ENCODE measurements around the gene KLHL22.

Gene KLHL22

GRCh38 chr22:20442485-20443284, 52.9 kb downstream of the KLHL22 start:
- TF ChIP-seq TAF1 (IDR thresholded peaks at IDR 0.05; ENCODE audit: low read depth), result no peak
- TF ChIP-seq EP300 (IDR thresholded peaks at IDR 0.05; ENCODE audit: borderline replicate concordance), result no peak
- no peak for TF ChIP-seq ZBTB7A (IDR thresholded peaks at IDR 0.05; ENCODE audit: low read depth)
- TF ChIP-seq EGR1 (IDR thresholded peaks at IDR 0.05), result no peak
- TF ChIP-seq TEAD4 (IDR thresholded peaks at IDR 0.05), result no peak

- TF ChIP-seq CEBPB (IDR thresholded peaks at IDR 0.05), result no peak
- TF ChIP-seq TEAD4 (IDR thresholded peaks at IDR 0.05), result no peak
- TF ChIP-seq EGR1 (IDR thresholded peaks at IDR 0.05), result no peak
- no peak for TF ChIP-seq CREB1 (IDR thresholded peaks at IDR 0.05; ENCODE audit: low read depth)
- TF ChIP-seq YY1 (IDR thresholded peaks at IDR 0.05; ENCODE audit: low read depth), result no peak
- TF ChIP-seq EP300 (IDR thresholded peaks at IDR 0.05; ENCODE audit: borderline replicate concordance), result no peak
- no peak for TF ChIP-seq FOXM1 (IDR thresholded peaks at IDR 0.05; ENCODE audit: borderline replicate concordance, low read depth)
- no peak for TF ChIP-seq USF1 (IDR thresholded peaks at IDR 0.05)
- no peak for TF ChIP-seq TAF1 (IDR thresholded peaks at IDR 0.05; ENCODE audit: low read depth)
- TF ChIP-seq RAD21 (IDR thresholded peaks at IDR 0.05; ENCODE audit: low read depth), result no peak
- no peak for TF ChIP-seq ZBTB7A (IDR thresholded peaks at IDR 0.05; ENCODE audit: low read depth)
- TF ChIP-seq NFIC (IDR thresholded peaks at IDR 0.05), result no peak
Observed at GRCh38 chr22:20441631-20442484, 53.7 kb downstream of the KLHL22 start.

- TF ChIP-seq FOXM1 (IDR thresholded peaks at IDR 0.05; ENCODE audit: borderline replicate concordance, low read depth) (no peak), TCF12 (IDR thresholded peaks at IDR 0.05; ENCODE audit: low read depth) (no peak), RAD21 (IDR thresholded peaks at IDR 0.05; ENCODE audit: low read depth) (no peak), MAX (IDR thresholded peaks at IDR 0.05) (no peak), CREB1 (IDR thresholded peaks at IDR 0.05; ENCODE audit: low read depth) (no peak), YY1 (IDR thresholded peaks at IDR 0.05; ENCODE audit: low read depth) (no peak), TAF1 (IDR thresholded peaks at IDR 0.05; ENCODE audit: low read depth) (no peak), NFIC (IDR thresholded peaks at IDR 0.05) (no peak), USF1 (IDR thresholded peaks at IDR 0.05) (no peak), ZBTB7A (IDR thresholded peaks at IDR 0.05; ENCODE audit: low read depth) (no peak), TEAD4 (IDR thresholded peaks at IDR 0.05) (no peak), CEBPB (IDR thresholded peaks at IDR 0.05) (no peak), REST (IDR thresholded peaks at IDR 0.05; ENCODE audit: low read depth) (no peak), EGR1 (IDR thresholded peaks at IDR 0.05) (no peak)
Observed at GRCh38 chr22:20440637-20441591, 54.7 kb downstream of the KLHL22 start.

- TF ChIP-seq TEAD4 (IDR thresholded peaks at IDR 0.05), result no peak
- TF ChIP-seq MAX (IDR thresholded peaks at IDR 0.05), result no peak
- TF ChIP-seq TAF1 (IDR thresholded peaks at IDR 0.05; ENCODE audit: low read depth), result no peak
- TF ChIP-seq YY1 (IDR thresholded peaks at IDR 0.05; ENCODE audit: low read depth), result no peak
- no peak for TF ChIP-seq USF1 (IDR thresholded peaks at IDR 0.05)
- no peak for TF ChIP-seq REST (IDR thresholded peaks at IDR 0.05; ENCODE audit: low read depth)
- TF ChIP-seq TCF12 (IDR thresholded peaks at IDR 0.05; ENCODE audit: low read depth), result no peak
- TF ChIP-seq ZBTB7A (IDR thresholded peaks at IDR 0.05; ENCODE audit: low read depth), result no peak
- TF ChIP-seq CEBPB (IDR thresholded peaks at IDR 0.05), result no peak
- no peak for TF ChIP-seq RAD21 (IDR thresholded peaks at IDR 0.05; ENCODE audit: low read depth)
- TF ChIP-seq EGR1 (IDR thresholded peaks at IDR 0.05), result no peak
Observed at GRCh38 chr22:20439928-20440575, 55.5 kb downstream of the KLHL22 start.
